Lung (tissue), 12 donors: Measurements from ENCODE around the gene PSME3. TPM values are rescaled to one million over a fixed set of nuclear protein-coding genes. Genes with fewer than 3 reads are reported as not detected.

Experiments used
- ATAC-seq: fragments of 200-7000 bp; cut with Tn5 transposase; one replicate; pipeline ENCODE4 v1.9.1; 2020; ENCODE audit warnings: moderate number of reproducible peaks; ENCODE audit not compliant: insufficient read depth, low FRiP score
- DNase-seq, 3 donors: peaks; one replicate each; pipeline ENCODE4 v3.0.0-alpha.2; 2013 to 2017
- H3K27ac ChIP-seq, 2 donors: one replicate each; pipeline ENCODE4 v1.5.1; 2013; ENCODE audit warnings: mild to moderate bottlenecking in 2 of 2, moderate library complexity in 2 of 2, control low read depth in 1 of 2, inconsistent platforms in 1 of 2, low read depth in 1 of 2, low read length in 1 of 2
- H3K27me3 ChIP-seq, 3 donors: one replicate each; pipeline ENCODE4 v1.5.1; 2013; ENCODE audit warnings: low read length in 2 of 3; ENCODE audit not compliant: control insufficient read depth in 3 of 3, insufficient read depth in 3 of 3
- H3K36me3 ChIP-seq, 4 donors: one replicate each; pipeline ENCODE4 v1.5.1; 2013; ENCODE audit warnings: low read length in 4 of 4, mild to moderate bottlenecking in 1 of 4, moderate library complexity in 1 of 4; ENCODE audit not compliant: control insufficient read depth in 4 of 4, insufficient read depth in 4 of 4
- H3K4me1 ChIP-seq, 5 donors: one replicate each; pipeline ENCODE4 v1.5.1; 2013; ENCODE audit warnings: low read length in 5 of 5, mild to moderate bottlenecking in 2 of 5, moderate library complexity in 1 of 5; ENCODE audit not compliant: control insufficient read depth in 5 of 5, insufficient read depth in 5 of 5
- H3K4me3 ChIP-seq: one replicate; pipeline ENCODE4 v1.5.1; 2013; ENCODE audit warnings: mild to moderate bottlenecking, control low read depth, moderate library complexity
- H3K9ac ChIP-seq, 2 donors: one replicate each; pipeline ENCODE4 v1.5.1; 2013; ENCODE audit warnings: low read length in 2 of 2, control low read depth in 1 of 2; ENCODE audit not compliant: insufficient read depth in 1 of 2
- H3K9me3 ChIP-seq, 4 donors: one replicate each; pipeline ENCODE4 v1.5.1; 2013; ENCODE audit warnings: low read length in 3 of 4, mild to moderate bottlenecking in 1 of 4, moderate library complexity in 1 of 4; ENCODE audit not compliant: control insufficient read depth in 4 of 4, insufficient read depth in 3 of 4
- CTCF ChIP-seq: IDR thresholded peaks from 2 replicates; pipeline ENCODE4 v1.5.1; 2012; ENCODE audit warnings: mild to moderate bottlenecking; ENCODE audit errors: control extremely low read depth, extremely low read depth
- WGBS, 2 donors: extraction: QIAGEN DNeasy Blood & Tissue Kit; methylation state at CpG; one replicate each; pipeline ENCODE4 v1.1.7; 2013; 5-methylcytosine and 5-hydroxymethylcytosine counted together
- polyA plus RNA-seq, 2 donors: library from polyadenylated mRNA; stranded (reverse); fragments of 200-250 nt; gene quantifications; one replicate each; pipeline ENCODE4 v1.2.1, GENCODE V29; 2013
- total RNA-seq, 2 donors: library from RNA; depleted of rRNA in 1 of 2; stranded (reverse); fragments of >200 nt in 1 of 2; gene quantifications; one replicate each; pipeline ENCODE4 v1.2.1, GENCODE V29; 2014 to 2021
- donor health status: control.
- donor health status: control.
- donor health status: Bipolar disorder and iron deficiency.
- donor health status: healthy.
- donor health status: DM: yes; HTN: yes; CAD: no.

The PSME3 gene
- total and polyA plus RNA-seq, 4 donors, result 34.5 to 117 (median 77.9) TPM

GRCh38 chr17:42844761-42845555 lies 11.8 kb downstream of the PSME3 start:
- ATAC-seq, result no peak
- WGBS, 2 donors, result 92 to 93% methylated on average over 24 of the region's 24 CpGs
- Histone ChIP-seq H3K4me1 (peaks cover 5 to 9% (median 8%) of the 10 kb centered on the region in 5 donors), H3K4me3 (no peak overlapping the region), H3K9ac (no peak overlapping the region), H3K27me3 (no peaks in the 10 kb centered on the region), H3K36me3 (peaks cover 20 to 35% (median 23%) of the 10 kb centered on the region in 4 donors), H3K9me3 (no peaks in the 10 kb centered on the region), H3K27ac (peak overlapping the region in 1 of 2 donors; percentile 67)
- no peak for TF ChIP-seq CTCF
- DNase-seq, result no peak

DNA sequence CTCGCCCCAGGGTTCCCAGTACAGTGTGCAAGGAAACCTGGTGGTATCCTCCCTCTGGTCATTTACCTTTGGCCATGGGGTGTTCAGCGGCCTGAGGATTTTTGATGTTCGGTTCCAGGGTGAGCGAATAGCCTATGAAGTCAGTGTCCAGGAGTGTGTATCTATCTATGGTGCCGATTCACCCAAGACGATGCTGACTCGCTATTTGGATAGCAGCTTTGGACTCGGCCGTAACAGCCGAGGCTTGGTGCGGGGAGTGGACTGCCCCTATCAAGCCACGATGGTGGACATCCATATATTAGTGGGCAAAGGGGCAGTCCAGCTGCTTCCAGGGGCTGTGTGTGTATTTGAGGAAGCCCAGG lies 12.3 kb downstream of the PSME3 start:
- no peak for TF ChIP-seq CTCF
- no peak overlapping the region for H3K9ac ChIP-seq
- DNase-seq (no peak), ATAC-seq (no peak)
- no peaks in the 10 kb centered on the region for H3K27me3 ChIP-seq
- no peak overlapping the region for H3K4me3 ChIP-seq
- H3K9me3 ChIP-seq, result no peaks in the 10 kb centered on the region
- peaks cover 5 to 14% (median 10%) of the 10 kb centered on the region in 5 donors for H3K4me1 ChIP-seq
- peaks cover 20 to 34% (median 21%) of the 10 kb centered on the region in 4 donors for H3K36me3 ChIP-seq
- H3K27ac ChIP-seq, result peak overlapping the region in 1 of 2 donors; percentile 61
- 93 to 97% methylated on average over 12 of the region's 12 CpGs for WGBS, 2 donors

DNA sequence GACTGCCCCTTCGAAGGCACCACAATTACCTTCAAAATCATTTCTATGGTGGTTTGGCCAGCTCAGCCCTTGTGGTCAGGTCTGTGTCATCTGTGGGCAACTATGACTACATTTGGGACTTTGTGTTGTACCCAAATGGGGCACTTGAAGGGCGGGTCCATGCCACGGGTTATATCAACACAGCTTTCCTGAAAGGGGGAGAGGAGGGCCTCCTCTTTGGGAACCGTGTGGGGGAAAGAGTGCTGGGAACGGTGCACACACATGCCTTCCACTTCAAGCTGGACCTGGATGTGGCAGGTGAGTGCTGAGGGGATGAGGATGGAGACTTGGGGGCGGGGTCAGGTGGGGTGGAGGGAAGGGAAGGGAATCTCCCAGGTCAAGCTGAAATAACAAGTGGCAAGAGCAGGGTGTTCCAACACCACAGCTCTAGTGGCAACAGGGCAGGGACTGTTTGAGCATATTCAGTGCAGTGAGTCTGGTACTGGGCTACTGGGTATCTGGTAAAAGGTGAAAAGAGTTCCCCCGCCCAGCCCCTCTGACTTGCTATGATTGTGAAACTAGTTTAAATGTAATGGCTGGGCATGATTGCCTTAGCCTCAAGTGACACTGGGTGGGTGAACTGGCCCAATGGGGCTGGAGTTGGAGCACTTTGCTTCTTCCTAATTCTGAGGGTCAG lies 12.9 kb downstream of the PSME3 start:
- peak overlapping the region in 1 of 2 donors; percentile 61 for H3K27ac ChIP-seq
- peaks cover 20 to 33% (median 21%) of the 10 kb centered on the region in 4 donors for H3K36me3 ChIP-seq
- no peaks in the 10 kb centered on the region for H3K9me3 ChIP-seq
- TF ChIP-seq CTCF, result no peak
- peaks cover 5 to 17% (median 11%) of the 10 kb centered on the region in 5 donors for H3K4me1 ChIP-seq
- H3K9ac ChIP-seq, result no peak overlapping the region
- peak; percentile 9 for ATAC-seq
- no peak overlapping the region for H3K4me3 ChIP-seq
- DNase-seq, result no peak
- no peaks in the 10 kb centered on the region for H3K27me3 ChIP-seq
- 54 to 58% methylated on average over 7 of the region's 7 CpGs for WGBS, 2 donors
